Thymus (tissue), 11 donors: Measurements from ENCODE around the gene TMEM198. TPM values are rescaled to one million over a fixed set of nuclear protein-coding genes. Genes with fewer than 3 reads are reported as not detected.

Source experiments
- DNase-seq, 9 donors: peaks; one replicate each; pipeline ENCODE4 v3.0.0-alpha.2; 2013; ENCODE audit warnings: low spot score in 9 of 9, low read depth in 6 of 9, missing footprints in 1 of 9
- H3K27ac ChIP-seq, 2 donors: one replicate each; pipeline ENCODE4 v1.5.1; 2013; ENCODE audit warnings: control low read depth in 1 of 2, low read depth in 1 of 2, low read length in 1 of 2, mild to moderate bottlenecking in 1 of 2, moderate library complexity in 1 of 2
- H3K27me3 ChIP-seq, 2 donors: one replicate each; pipeline ENCODE4 v1.5.1; 2013; ENCODE audit warnings: low read length in 1 of 2; ENCODE audit not compliant: control insufficient read depth in 2 of 2, insufficient read depth in 1 of 2
- H3K36me3 ChIP-seq, 2 donors: one replicate each; pipeline ENCODE4 v1.5.1; 2013; ENCODE audit warnings: low read length in 1 of 2, mild to moderate bottlenecking in 1 of 2, moderate library complexity in 1 of 2; ENCODE audit not compliant: control insufficient read depth in 2 of 2, insufficient read depth in 2 of 2
- H3K4me1 ChIP-seq, 2 donors: one replicate each; pipeline ENCODE4 v1.5.1; 2013; ENCODE audit warnings: low read length in 2 of 2; ENCODE audit not compliant: control insufficient read depth in 2 of 2, insufficient read depth in 2 of 2
- H3K4me3 ChIP-seq, 2 donors: one replicate each; pipeline ENCODE4 v1.5.1; 2013; ENCODE audit warnings: low read length in 2 of 2, control low read depth in 1 of 2, mild to moderate bottlenecking in 1 of 2
- H3K9me3 ChIP-seq, 2 donors: one replicate each; pipeline ENCODE4 v1.5.1; 2013; ENCODE audit warnings: low read length in 1 of 2, mild to moderate bottlenecking in 1 of 2; ENCODE audit not compliant: control insufficient read depth in 2 of 2, insufficient read depth in 1 of 2
- WGBS: extraction: QIAGEN DNeasy Blood & Tissue Kit; methylation state at CpG from one replicate; pipeline ENCODE4 v1.1.7; 2013; 5-methylcytosine and 5-hydroxymethylcytosine counted together
- polyA plus RNA-seq: library from polyadenylated mRNA; stranded (reverse); fragments of 200-250 nt; gene quantifications from one replicate; pipeline ENCODE4 v1.2.3, GENCODE V29; 2013
- total RNA-seq: library from RNA; stranded (reverse); fragments of 120-200 nt; gene quantifications from one replicate; pipeline ENCODE4 v1.2.4, GENCODE V29; 2013
- donor health status: healthy.

TMEM198 gene
- total and polyA plus RNA-seq, 2 donors, result 0.52 to 3.7 TPM

DNA sequence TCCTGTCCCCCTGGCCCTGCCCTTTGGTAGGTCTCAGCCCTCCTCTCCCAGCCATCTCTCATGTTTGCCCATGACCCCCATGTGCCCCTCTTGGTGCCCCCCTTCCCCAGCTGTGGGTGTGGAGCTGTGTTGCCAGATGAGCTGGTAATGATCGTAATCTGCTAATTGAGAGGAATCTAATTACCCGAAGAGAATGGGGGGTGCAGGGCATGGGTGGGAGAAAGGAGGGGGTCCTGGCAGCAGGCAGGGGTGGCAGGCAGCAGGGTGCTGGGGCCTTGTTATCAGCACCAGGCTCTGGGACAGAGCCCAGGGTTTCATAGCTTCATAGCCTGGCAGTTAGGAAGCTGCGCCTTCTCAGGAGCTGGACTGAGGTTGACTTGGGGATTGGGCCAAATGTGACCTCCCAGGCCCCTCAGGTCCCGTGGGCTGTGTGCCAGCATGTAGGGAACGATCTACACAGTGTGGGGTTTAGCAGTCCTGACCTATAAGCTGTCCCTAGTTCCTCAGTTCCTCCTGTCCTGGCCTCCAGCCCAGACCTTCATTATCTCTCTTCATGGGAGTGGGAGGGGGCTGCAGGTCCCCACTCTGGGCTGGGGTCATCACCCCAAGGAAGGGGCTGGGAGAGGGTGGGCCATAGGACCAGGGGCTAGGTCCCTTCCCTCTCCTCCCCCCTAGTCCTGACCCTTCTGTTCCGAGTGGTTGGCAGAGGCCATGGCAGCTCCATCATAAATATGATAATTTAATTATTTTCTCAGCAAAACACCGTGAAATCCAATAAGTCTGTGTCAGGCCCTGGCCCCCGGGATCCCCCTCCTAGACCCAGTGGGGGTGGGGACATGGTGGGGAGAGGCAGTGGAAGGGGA, 36.0 kb upstream of the TMEM198 start:
- WGBS, result 90% methylated on average over 8 of the region's 8 CpGs
- H3K36me3 ChIP-seq, result peaks cover 3 to 23% of the 10 kb centered on the region in 2 donors
- no peak overlapping the region for H3K4me3 ChIP-seq
- H3K4me1 ChIP-seq, result peaks cover 0 to 17% of the 10 kb centered on the region in 2 donors
- DNase-seq, result no peak
- no peak overlapping the region for H3K27ac ChIP-seq
- H3K27me3 ChIP-seq, result peaks cover 29 to 49% of the 10 kb centered on the region in 2 donors
- peaks cover 2 to 7% of the 10 kb centered on the region in 2 donors for H3K9me3 ChIP-seq

DNA sequence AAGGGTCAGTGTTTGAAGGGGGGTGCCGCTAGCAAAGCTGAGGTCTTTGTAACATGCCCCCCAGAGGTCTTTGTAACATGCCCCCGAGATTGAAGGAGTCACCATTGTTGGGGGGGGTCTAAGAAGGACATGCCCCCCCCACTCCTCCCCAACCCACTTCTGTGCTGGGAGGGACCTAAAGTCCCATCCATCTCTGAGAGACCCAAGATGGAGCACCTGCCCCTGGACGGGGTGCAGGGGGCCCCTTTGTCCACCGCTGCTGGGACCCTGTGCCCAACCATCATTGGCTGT, 35.4 kb upstream of the TMEM198 start:
- peaks cover 3 to 23% of the 10 kb centered on the region in 2 donors for H3K36me3 ChIP-seq
- no peak for DNase-seq
- H3K27me3 ChIP-seq, result peaks cover 34 to 55% of the 10 kb centered on the region in 2 donors
- no peak overlapping the region for H3K27ac ChIP-seq
- 86% methylated on average over 4 of the region's 4 CpGs for WGBS
- peaks cover 0 to 22% of the 10 kb centered on the region in 2 donors for H3K4me1 ChIP-seq
- peaks cover 2 to 7% of the 10 kb centered on the region in 2 donors for H3K9me3 ChIP-seq
- H3K4me3 ChIP-seq, result no peak overlapping the region

DNA sequence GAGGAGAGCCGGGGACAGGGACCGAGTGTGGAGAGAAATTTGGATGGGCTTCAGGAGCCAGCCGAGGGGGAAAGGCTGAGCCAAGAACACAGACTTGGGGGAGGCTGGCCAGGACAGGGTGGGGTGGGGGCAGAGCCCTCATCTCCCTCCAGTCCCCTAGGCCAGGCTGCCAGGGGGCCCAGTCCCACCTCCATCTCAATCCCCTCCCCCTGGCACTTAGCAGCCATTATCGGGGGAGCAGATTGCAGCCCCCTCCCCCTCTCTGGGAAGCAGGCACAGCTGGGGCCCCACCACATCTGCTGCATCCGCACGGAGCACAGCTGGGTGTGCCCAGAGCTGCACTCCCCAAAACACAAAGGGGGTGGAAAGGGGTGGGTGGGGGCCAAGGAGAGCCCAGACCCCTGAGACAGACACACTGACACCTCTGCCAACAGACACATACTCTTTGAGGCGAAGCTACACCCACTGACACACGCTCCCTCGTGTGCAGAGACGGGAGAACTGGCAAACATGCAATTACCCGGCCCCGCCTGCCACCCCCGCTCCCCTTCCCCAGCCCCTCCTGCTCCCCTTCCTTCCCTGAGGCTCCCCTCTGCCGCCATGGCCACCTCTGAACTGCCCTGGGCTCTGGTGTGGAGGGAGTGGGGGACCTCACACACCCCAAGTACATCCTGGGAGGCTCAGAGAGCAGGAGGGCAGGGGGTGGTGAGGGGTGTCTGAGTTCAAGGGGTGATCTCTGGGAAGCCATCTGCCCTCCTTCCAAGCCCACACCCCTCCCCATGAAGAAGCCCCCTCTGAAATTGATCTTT, 34.7 kb upstream of the TMEM198 start:
- WGBS, result 20% methylated on average over 14 of the region's 14 CpGs

DNA sequence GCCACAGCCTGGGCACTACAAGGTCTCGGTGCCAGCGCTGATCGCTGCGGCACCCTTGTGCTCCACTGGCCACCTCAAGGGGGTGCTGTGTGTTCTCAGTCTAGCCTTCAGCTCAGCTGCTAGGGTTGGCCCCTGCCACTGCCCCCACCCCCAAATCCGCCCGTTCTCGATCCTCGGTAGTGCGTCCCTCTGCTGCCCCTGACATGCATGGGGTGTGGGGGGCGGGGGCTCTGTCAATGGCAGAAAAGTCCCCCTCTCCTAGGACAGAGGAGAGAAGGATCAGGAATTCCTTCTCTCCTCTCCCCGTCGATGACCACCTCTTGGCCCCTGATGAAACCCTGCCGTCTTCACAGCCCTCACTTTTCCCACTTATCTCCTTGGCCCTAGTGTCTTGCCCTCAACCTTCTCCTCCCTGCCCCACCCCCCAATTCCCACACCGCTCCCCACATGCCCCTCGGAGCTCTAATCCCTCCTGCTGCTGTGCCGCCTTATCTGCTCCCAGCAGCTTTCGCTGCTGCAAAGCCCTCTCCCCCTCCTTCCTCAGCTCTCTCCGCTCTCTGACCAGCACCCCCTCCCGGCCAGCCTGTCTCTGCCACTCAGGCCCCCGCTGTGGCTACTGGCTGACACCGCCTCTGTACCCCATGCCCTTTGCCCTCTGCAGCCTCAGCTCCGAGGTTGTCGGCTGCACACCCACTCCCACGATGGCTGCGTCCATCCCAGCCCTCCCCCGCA, 33.9 kb upstream of the TMEM198 start:
- Histone ChIP-seq H3K27ac (no peak overlapping the region), H3K9me3 (peaks cover 2 to 7% of the 10 kb centered on the region in 2 donors), H3K27me3 (peaks cover 47 to 70% of the 10 kb centered on the region in 2 donors), H3K36me3 (peaks cover 0 to 23% of the 10 kb centered on the region in 2 donors), H3K4me1 (peaks cover 0 to 36% of the 10 kb centered on the region in 2 donors), H3K4me3 (no peak overlapping the region)
- peak in 4 of 9 donors; percentile 27 to 64 (median 46) for DNase-seq
- WGBS, result 1% methylated on average over 26 of the region's 26 CpGs

More for the DNA sequence above, 34.7 kb upstream of the TMEM198 start:
- Histone ChIP-seq H3K9me3 (peaks cover 2 to 7% of the 10 kb centered on the region in 2 donors), H3K27me3 (peaks cover 40 to 62% of the 10 kb centered on the region in 2 donors), H3K4me1 (peaks cover 0 to 29% of the 10 kb centered on the region in 2 donors), H3K27ac (no peak overlapping the region), H3K4me3 (no peak overlapping the region), H3K36me3 (peaks cover 0 to 23% of the 10 kb centered on the region in 2 donors)
- DNase-seq, result no peak

DNA sequence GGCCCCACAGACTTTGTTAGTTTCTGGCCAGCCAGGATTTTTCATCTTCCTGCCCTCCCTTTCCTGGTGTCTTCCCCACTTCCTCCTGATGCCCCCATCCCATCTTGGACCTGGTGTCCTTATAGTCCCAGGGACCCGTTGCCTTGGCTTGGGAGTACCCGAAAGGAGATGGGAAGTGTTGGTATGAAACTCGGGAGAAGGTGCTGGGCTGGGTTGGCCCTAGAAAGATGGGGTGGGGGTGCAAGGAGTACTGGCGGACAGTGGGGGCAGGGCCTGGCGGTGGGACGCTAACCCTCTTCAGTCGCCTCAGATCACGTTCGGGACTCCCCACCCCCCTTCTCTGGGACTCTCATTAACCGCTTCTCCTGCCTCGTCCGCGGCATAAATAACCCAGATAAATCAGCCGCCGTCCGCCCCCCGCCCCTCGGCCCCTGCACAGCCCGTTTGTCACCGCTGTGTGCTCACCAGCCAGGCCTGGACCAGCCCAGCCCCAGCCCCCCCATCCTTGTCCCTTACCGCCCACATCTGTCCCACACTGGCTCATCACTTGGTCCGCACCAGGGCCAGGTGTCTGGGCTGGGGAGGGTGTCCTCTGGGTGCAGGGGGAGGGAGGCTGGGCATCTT, 33.2 kb upstream of the TMEM198 start:
- WGBS, result 28% methylated on average over 22 of the region's 22 CpGs
- H3K4me1 ChIP-seq, result peaks cover 0 to 36% of the 10 kb centered on the region in 2 donors
- H3K27ac ChIP-seq, result no peak overlapping the region
- H3K27me3 ChIP-seq, result peaks cover 51 to 77% of the 10 kb centered on the region in 2 donors
- H3K36me3 ChIP-seq, result peaks cover 0 to 18% of the 10 kb centered on the region in 2 donors
- peaks cover 2 to 11% of the 10 kb centered on the region in 2 donors for H3K9me3 ChIP-seq
- H3K4me3 ChIP-seq, result no peak overlapping the region
- no peak for DNase-seq

DNA sequence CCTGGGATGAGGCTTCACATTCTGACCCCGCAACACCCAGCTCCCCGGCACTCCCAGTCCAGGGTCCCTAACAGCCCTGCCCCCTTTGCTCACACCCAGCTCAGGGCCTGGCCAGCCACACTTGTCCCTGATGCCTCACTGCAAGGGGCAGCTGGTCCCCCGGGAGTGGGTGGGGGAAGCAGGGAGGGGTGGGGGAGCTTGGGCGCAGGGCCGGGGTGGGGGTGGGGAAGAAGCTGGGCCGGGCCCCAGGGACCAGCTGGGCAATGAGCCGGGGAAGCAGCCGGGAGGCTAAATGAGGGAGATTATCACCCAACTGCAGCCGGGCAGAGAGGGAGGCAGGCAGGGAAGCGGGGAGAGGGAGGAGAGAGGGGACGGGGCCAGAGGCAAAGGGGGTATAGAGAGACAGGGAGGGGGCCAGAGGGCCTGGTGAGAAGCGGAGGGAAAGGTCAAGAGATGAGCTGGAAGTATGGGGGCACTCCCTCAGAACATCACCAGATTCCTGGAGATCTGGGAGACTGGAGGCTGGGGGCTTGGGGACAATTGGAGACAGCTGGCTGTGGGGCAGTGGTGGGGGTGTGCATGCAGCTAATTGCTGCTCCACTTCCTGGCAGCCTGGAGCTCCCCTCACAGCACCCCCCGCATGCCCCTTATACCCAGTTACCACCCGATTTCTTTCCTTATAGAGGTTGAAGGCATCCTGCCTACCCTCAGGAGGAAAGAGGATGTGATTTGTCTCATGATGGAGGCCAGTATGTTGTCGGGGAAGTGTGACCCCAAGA, 32.1 kb upstream of the TMEM198 start:
- H3K27ac ChIP-seq, result no peak overlapping the region
- H3K36me3 ChIP-seq, result peaks cover 0 to 6% of the 10 kb centered on the region in 2 donors
- no peak for DNase-seq
- H3K4me3 ChIP-seq, result no peak overlapping the region
- peaks cover 0 to 36% of the 10 kb centered on the region in 2 donors for H3K4me1 ChIP-seq
- WGBS, result 32% methylated on average over 15 of the region's 15 CpGs
- H3K27me3 ChIP-seq, result peaks cover 51 to 88% of the 10 kb centered on the region in 2 donors
- H3K9me3 ChIP-seq, result peaks cover 2 to 12% of the 10 kb centered on the region in 2 donors

DNA sequence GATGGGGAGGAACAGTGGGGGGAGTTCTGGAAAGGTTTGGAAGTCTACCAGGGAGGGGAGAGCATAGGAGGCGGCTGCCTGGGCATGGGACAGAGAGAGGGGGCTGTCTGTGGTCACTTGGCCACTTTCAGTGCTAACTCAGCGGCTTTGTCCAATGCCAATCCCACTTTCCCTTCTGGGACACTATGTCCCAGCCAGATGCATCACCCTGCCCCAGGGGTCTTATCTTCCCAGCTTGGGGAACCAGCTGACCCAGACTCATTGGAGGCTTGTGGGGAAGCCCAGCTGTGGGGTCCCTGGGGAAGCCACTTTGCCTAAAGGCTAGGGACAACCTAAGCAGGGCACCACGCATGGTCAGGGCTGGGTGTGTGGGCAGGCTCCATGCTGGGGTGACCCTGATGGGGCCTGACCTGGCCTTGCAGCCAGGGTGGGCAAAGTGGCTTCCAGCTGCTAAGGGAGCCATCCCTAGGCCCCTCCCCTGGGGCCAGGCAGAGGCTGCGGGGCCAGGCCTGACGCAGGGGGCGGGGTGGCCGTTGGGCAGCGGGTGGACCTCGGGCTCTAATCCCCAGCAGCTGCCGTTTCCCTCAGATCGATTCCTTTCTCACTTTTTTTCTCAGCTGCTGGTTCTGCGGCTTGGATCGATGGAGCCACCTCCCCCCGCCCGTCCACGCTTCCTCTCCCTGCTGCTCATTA, 31.2 kb upstream of the TMEM198 start:
- Histone ChIP-seq H3K27ac (no peak overlapping the region), H3K4me1 (peaks cover 0 to 36% of the 10 kb centered on the region in 2 donors), H3K9me3 (peaks cover 2 to 12% of the 10 kb centered on the region in 2 donors), H3K36me3 (no peaks in the 10 kb centered on the region), H3K4me3 (no peak overlapping the region), H3K27me3 (peaks cover 51 to 97% of the 10 kb centered on the region in 2 donors)
- DNase-seq, result no peak
- WGBS, result 21% methylated on average over 16 of the region's 16 CpGs
